IMR-90 (cell line): ENCODE results near the gene MLLT3. TPM values are rescaled to one million over a fixed set of nuclear protein-coding genes. Genes with fewer than 3 reads are reported as not detected.

Source experiments
- ATAC-seq: fragments of 200-7000 bp; cut with Tn5 transposase; 2 replicates; pipeline ENCODE4 v1.9.1; 2020; ENCODE audit warnings: low read depth, mild to moderate bottlenecking, moderate library complexity
- BruUV-seq: library from RNA; stranded (reverse); fragments of 400-500 nt; replicated peaks from 2 replicates; lab custom pipeline; 2021; lab: Mats Ljungman, UMichigan
- CTCF ChIA-PET: fragments of 300-600 bp; formaldehyde crosslinking; extraction: SDS; loops from one replicate; lab custom pipeline; 2021; ENCODE audit warnings: antibody characterized with exemption; lab: Yijun Ruan, JAX
- POLR2A ChIA-PET: fragments of 300-600 bp; sonication (Branson Sonifier 250); formaldehyde crosslinking; loops from one replicate; lab custom pipeline; 2022; ENCODE audit warnings: antibody characterized with exemption; ENCODE audit not compliant: unreplicated experiment; lab: Charles Lee
- DNase-seq: peaks from one replicate; pipeline ENCODE4 v3.0.0; 2013
- H2AFZ ChIP-seq: replicated peaks from 2 replicates; pipeline ENCODE3; 2013; ENCODE audit warnings: low read length, mild to moderate bottlenecking; ENCODE audit not compliant: poor library complexity
- H2AK5ac ChIP-seq: 2 replicates; pipeline ENCODE4 v1.6.1; 2013; ENCODE audit warnings: low read depth, low read length, inconsistent platforms
- H2AK9ac ChIP-seq: replicated peaks from 2 replicates; pipeline ENCODE3; 2013; ENCODE audit warnings: mild to moderate bottlenecking, low read depth, low read length, moderate library complexity; ENCODE audit not compliant: poor library complexity
- H2BK120ac ChIP-seq: 2 replicates; pipeline ENCODE4 v1.6.1; 2013; ENCODE audit warnings: low read depth, low read length, inconsistent platforms
- H2BK15ac ChIP-seq: 3 replicates; pipeline ENCODE4 v1.6.1; 2013; ENCODE audit warnings: low read depth, low read length, inconsistent platforms
- H2BK20ac ChIP-seq: 2 replicates; pipeline ENCODE4 v1.6.1; 2013; ENCODE audit warnings: low read depth, mild to moderate bottlenecking, inconsistent platforms, low read length, moderate library complexity
- H2BK5ac ChIP-seq: 2 replicates; pipeline ENCODE4 v1.6.1; 2013; ENCODE audit warnings: mild to moderate bottlenecking, low read depth, low read length, inconsistent platforms; ENCODE audit not compliant: poor library complexity, severe bottlenecking
- H3K14ac ChIP-seq: replicated peaks from 2 replicates; pipeline ENCODE4 v1.6.1; 2013; ENCODE audit warnings: low read depth, low read length, inconsistent platforms
- H3K18ac ChIP-seq: 2 replicates; pipeline ENCODE4 v1.6.1; 2013; ENCODE audit warnings: low read depth, low read length, control low read depth
- H3K23ac ChIP-seq: 2 replicates; pipeline ENCODE4 v1.6.1; 2013; ENCODE audit warnings: low read depth, low read length, inconsistent platforms
- H3K27ac ChIP-seq: 2 replicates; pipeline ENCODE4 v1.5.1; 2013; ENCODE audit warnings: mild to moderate bottlenecking, control low read depth, low read length; ENCODE audit not compliant: insufficient read depth
- H3K27me3 ChIP-seq: 2 replicates; pipeline ENCODE4 v1.6.1; 2013; ENCODE audit warnings: low read length; ENCODE audit not compliant: control insufficient read depth, insufficient read depth
- H3K36me3 ChIP-seq: 2 replicates; pipeline ENCODE4 v1.6.1; 2013; ENCODE audit warnings: low read length, mixed read lengths; ENCODE audit not compliant: control insufficient read depth, insufficient read depth
- H3K4ac ChIP-seq: 2 replicates; pipeline ENCODE4 v1.6.1; 2013; ENCODE audit warnings: low read depth, low read length, inconsistent platforms
- H3K4me1 ChIP-seq: 2 replicates; pipeline ENCODE4 v1.6.1; 2013; ENCODE audit warnings: low read length, mixed read lengths; ENCODE audit not compliant: control insufficient read depth, insufficient read depth
- H3K4me2 ChIP-seq: 2 replicates; pipeline ENCODE4 v1.6.1; 2013; ENCODE audit warnings: low read depth, mild to moderate bottlenecking, control low read depth, low read length, moderate library complexity
- H3K4me3 ChIP-seq: 2 replicates; pipeline ENCODE4 v1.5.1; 2013; ENCODE audit warnings: low read depth, mild to moderate bottlenecking, control low read depth, low read length, moderate library complexity; ENCODE audit not compliant: insufficient read depth
- H3K56ac ChIP-seq: 2 replicates; pipeline ENCODE4 v1.6.1; 2013; ENCODE audit warnings: low read length, inconsistent platforms; ENCODE audit not compliant: insufficient read depth; ENCODE audit errors: extremely low read depth
- H3K79me1 ChIP-seq, 2 experiments: 2 replicates each; pipeline ENCODE4 v1.6.1; 2013; ENCODE audit warnings: low read length in 2 of 2, inconsistent platforms in 1 of 2, low read depth in 1 of 2
- H3K9ac ChIP-seq: 2 replicates; pipeline ENCODE4 v1.6.1; 2013; ENCODE audit warnings: low read depth, low read length, control low read depth
- H3K9me1 ChIP-seq: 2 replicates; pipeline ENCODE4 v1.6.1; 2013; ENCODE audit warnings: low read length, inconsistent platforms; ENCODE audit not compliant: insufficient read depth
- H3K9me3 ChIP-seq: 2 replicates; pipeline ENCODE4 v1.6.1; 2013; ENCODE audit warnings: low read length; ENCODE audit not compliant: control insufficient read depth, insufficient read depth
- H4K20me1 ChIP-seq: 2 replicates; pipeline ENCODE4 v1.6.1; 2013; ENCODE audit warnings: low read length, inconsistent platforms; ENCODE audit not compliant: insufficient read depth
- H4K5ac ChIP-seq: 2 replicates; pipeline ENCODE4 v1.6.1; 2013; ENCODE audit warnings: mild to moderate bottlenecking, low read depth, low read length, control low read depth
- H4K8ac ChIP-seq, 2 experiments: 2 replicates each; pipeline ENCODE4 v1.6.1; 2013; ENCODE audit warnings: low read depth in 2 of 2, low read length in 2 of 2, control low read depth in 1 of 2, inconsistent platforms in 1 of 2
- H4K91ac ChIP-seq: 2 replicates; pipeline ENCODE4 v1.6.1; 2013; ENCODE audit warnings: low read depth, low read length, inconsistent platforms; ENCODE audit not compliant: insufficient read depth
- BHLHE40 ChIP-seq: fragments of 150-350 bp; IDR thresholded peaks from 2 replicates; pipeline ENCODE4 v1.6.1; 2016; ENCODE audit warnings: mild to moderate bottlenecking, low read depth, low read length
- CEBPB ChIP-seq: IDR thresholded peaks from 2 replicates; pipeline ENCODE4 v1.6.1; 2012; ENCODE audit warnings: low read depth, low read length, improper control_type of control experiment
- CHD1 ChIP-seq: IDR thresholded peaks from 2 replicates; pipeline ENCODE4 v1.6.1; 2012; ENCODE audit warnings: low read depth, low read length, improper control_type of control experiment
- FOS ChIP-seq: fragments of 150-350 bp; IDR thresholded peaks from 2 replicates; pipeline ENCODE4 v1.6.1; 2016; ENCODE audit warnings: low read depth, low read length
- MAFK ChIP-seq: IDR thresholded peaks from 2 replicates; pipeline ENCODE4 v1.6.1; 2012; ENCODE audit warnings: low read depth, low read length, improper control_type of control experiment
- MAZ ChIP-seq: IDR thresholded peaks from 2 replicates; pipeline ENCODE4 v1.6.1; 2012; ENCODE audit warnings: low read depth, mild to moderate bottlenecking, low read length, improper control_type of control experiment, moderate library complexity, borderline replicate concordance
- MXI1 ChIP-seq: IDR thresholded peaks from 2 replicates; pipeline ENCODE4 v1.6.1; 2012; ENCODE audit warnings: low read depth, mild to moderate bottlenecking, low read length, moderate library complexity, borderline replicate concordance
- NFE2L2 ChIP-seq: fragments of 150-350 bp; IDR thresholded peaks from 2 replicates; pipeline ENCODE4 v1.6.1; 2016; ENCODE audit warnings: low read depth, mild to moderate bottlenecking, low read length
- POLR2A ChIP-seq: IDR thresholded peaks from 2 replicates; pipeline ENCODE4 v1.6.1; 2012; ENCODE audit warnings: mild to moderate bottlenecking, low read depth, low read length
- RAD21 ChIP-seq: IDR thresholded peaks from 2 replicates; pipeline ENCODE4 v1.6.1; 2012; ENCODE audit warnings: low read length, improper control_type of control experiment
- RCOR1 ChIP-seq: IDR thresholded peaks from 2 replicates; pipeline ENCODE4 v1.6.1; 2012; ENCODE audit warnings: mild to moderate bottlenecking, low read length, improper control_type of control experiment; ENCODE audit not compliant: insufficient replicate concordance
- RFX5 ChIP-seq: IDR thresholded peaks from 2 replicates; pipeline ENCODE4 v1.8.0; 2012; ENCODE audit warnings: low read depth, mild to moderate bottlenecking, low read length, moderate library complexity
- SMC3 ChIP-seq: fragments of 150-350 bp; IDR thresholded peaks from 2 replicates; pipeline ENCODE4 v1.6.1; 2016; ENCODE audit warnings: low read depth, mild to moderate bottlenecking, antibody characterized with exemption, low read length, moderate library complexity
- WGBS, 2 experiments: methylation state at CpG; one replicate each; pipeline versions ENCODE4 v1.1.5 to v1.1.7; 2013; ENCODE audit warnings: missing lambda C conversion rate in 2 of 2; ENCODE audit not compliant: insufficient read length in 1 of 2; ENCODE audit errors: extremely low coverage in 2 of 2; 5-methylcytosine and 5-hydroxymethylcytosine counted together
- dilution Hi-C: fragments of 300-500 bp; cut with HindIII; formaldehyde crosslinking; loops from one replicate; pipeline ENCODE4 v1.14.3; 2018; ENCODE audit warnings: low sequenced_read_pairs; ENCODE audit not compliant: unreplicated experiment
- in situ Hi-C: fragments of 300-500 bp; cut with MboI; formaldehyde crosslinking; loops from 3 replicates; pipeline ENCODE4 v1.14.3; 2019; ENCODE audit warnings: low sequenced_read_pairs, inconsistent platforms, mixed read lengths
- intact Hi-C: fragments of 100-400 bp; cut with micrococcal nuclease; formaldehyde crosslinking; loops from 2 replicates; pipeline ENCODE4 v1.10.0; 2022
- polyA plus RNA-seq, 3 experiments: library from polyadenylated mRNA; depleted of rRNA; stranded (reverse); fragments of >200 nt; gene quantifications; 2 replicates each; pipeline ENCODE4 v1.2.3, GENCODE V29; 2012; ENCODE audit warnings: low replicate concordance in 1 of 3
- total RNA-seq: library from RNA; depleted of rRNA; stranded (reverse); fragments of >200 nt; gene quantifications from 2 replicates; pipeline ENCODE4 v1.2.3, GENCODE V29; 2012
- TF ChIP-seq, protein P1 (sequence below): fragments of 150-350 bp; IDR thresholded peaks from 2 replicates; pipeline ENCODE4 v1.6.1; 2016; ENCODE audit warnings: low read depth, mild to moderate bottlenecking, low read length, moderate library complexity, borderline replicate concordance
- TF ChIP-seq, protein P2 (sequence below): conservative IDR thresholded peaks from 2 replicates; pipeline ENCODE4 v1.5.1; 2012; ENCODE audit warnings: mild to moderate bottlenecking, low read depth, low read length, improper control_type of control experiment
- TF ChIP-seq, protein P3 (sequence below): fragments of 150-350 bp; IDR thresholded peaks from 2 replicates; pipeline ENCODE4 v1.6.1; 2017; ENCODE audit warnings: mild to moderate bottlenecking, antibody characterized with exemption, low read length, low read depth

Gene MLLT3
- total and polyA plus RNA-seq, 2 of the 4 experiments (the other 2 are of a cell fraction), result 10.4 to 21.1 TPM

DNA sequence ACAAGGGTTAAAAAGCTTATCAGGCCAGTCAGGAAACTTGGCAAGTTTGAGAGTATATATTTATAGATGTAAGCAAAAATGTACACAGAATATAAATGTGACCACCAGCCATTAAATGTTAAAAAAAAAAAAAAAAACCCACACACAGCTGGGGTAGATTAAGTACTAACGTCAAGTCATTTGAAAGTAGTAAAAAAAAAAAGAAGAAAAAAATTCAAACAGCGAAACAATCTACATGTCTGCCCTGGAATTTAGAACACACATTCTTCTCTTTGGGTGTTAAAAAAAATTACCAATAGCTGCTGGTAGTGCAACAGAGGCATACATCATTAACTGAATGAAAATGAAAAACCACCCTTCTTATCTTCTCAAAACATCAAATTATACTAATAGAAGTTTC lies 269.7 kb downstream of the MLLT3 start:
- Histone ChIP-seq H3K14ac (no peak overlapping the region), H3K27ac (no peak overlapping the region), H3K4me1 (peaks cover 21% of the 10 kb centered on the region), H3K23ac (no peak overlapping the region), H2BK120ac (no peak overlapping the region), H2AK9ac (no peak overlapping the region), H3K4me2 (no peak overlapping the region), H3K27me3 (no peaks in the 10 kb centered on the region), H2BK20ac (no peak overlapping the region), H3K4ac (no peak overlapping the region), H3K9me1 (peaks cover 11% of the 10 kb centered on the region), H4K20me1 (no peaks in the 10 kb centered on the region), H3K9me3 (no peaks in the 10 kb centered on the region), H3K36me3 (peaks cover 3% of the 10 kb centered on the region), H2AFZ (no peak overlapping the region), H3K9ac (no peak overlapping the region), H4K5ac (no peak overlapping the region), H3K79me1 (peaks cover 0 to 6% of the 10 kb centered on the region in 2 experiments; a peak in 1 of 4 replicates), H4K91ac (no peak overlapping the region), H4K8ac (no peak overlapping the region), H3K4me3 (no peak overlapping the region), H2BK15ac (no peak overlapping the region), H2AK5ac (no peak overlapping the region), H2BK5ac (no peak overlapping the region), H3K56ac (no peak overlapping the region), H3K18ac (no peak overlapping the region)
- no peak for ATAC-seq
- no peak for DNase-seq
- CTCF ChIA-PET, result no interaction called here
- dilution Hi-C loops, result loop anchor here (25.0 kb wide), 1 partner anchor 585 kb away; no protein-coding TSS in a partner anchor
- BruUV-seq, result no TSS peak
- POLR2A ChIA-PET, result no interaction called here
- TF ChIP-seq MXI1 (no peak), CEBPB (no peak), FOS (no peak), BHLHE40 (no peak), MAZ (no peak), RCOR1 (no peak), NFE2L2 (no peak), MAFK (no peak), SMC3 (no peak), RAD21 (no peak), POLR2A (no peak), RFX5 (no peak), CHD1 (no peak)
- TF ChIP-seq, protein P1, sequence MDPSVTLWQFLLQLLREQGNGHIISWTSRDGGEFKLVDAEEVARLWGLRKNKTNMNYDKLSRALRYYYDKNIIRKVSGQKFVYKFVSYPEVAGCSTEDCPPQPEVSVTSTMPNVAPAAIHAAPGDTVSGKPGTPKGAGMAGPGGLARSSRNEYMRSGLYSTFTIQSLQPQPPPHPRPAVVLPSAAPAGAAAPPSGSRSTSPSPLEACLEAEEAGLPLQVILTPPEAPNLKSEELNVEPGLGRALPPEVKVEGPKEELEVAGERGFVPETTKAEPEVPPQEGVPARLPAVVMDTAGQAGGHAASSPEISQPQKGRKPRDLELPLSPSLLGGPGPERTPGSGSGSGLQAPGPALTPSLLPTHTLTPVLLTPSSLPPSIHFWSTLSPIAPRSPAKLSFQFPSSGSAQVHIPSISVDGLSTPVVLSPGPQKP, result no peak
- TF ChIP-seq, protein P2, sequence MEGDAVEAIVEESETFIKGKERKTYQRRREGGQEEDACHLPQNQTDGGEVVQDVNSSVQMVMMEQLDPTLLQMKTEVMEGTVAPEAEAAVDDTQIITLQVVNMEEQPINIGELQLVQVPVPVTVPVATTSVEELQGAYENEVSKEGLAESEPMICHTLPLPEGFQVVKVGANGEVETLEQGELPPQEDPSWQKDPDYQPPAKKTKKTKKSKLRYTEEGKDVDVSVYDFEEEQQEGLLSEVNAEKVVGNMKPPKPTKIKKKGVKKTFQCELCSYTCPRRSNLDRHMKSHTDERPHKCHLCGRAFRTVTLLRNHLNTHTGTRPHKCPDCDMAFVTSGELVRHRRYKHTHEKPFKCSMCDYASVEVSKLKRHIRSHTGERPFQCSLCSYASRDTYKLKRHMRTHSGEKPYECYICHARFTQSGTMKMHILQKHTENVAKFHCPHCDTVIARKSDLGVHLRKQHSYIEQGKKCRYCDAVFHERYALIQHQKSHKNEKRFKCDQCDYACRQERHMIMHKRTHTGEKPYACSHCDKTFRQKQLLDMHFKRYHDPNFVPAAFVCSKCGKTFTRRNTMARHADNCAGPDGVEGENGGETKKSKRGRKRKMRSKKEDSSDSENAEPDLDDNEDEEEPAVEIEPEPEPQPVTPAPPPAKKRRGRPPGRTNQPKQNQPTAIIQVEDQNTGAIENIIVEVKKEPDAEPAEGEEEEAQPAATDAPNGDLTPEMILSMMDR, result no peak
- TF ChIP-seq, protein P3, sequence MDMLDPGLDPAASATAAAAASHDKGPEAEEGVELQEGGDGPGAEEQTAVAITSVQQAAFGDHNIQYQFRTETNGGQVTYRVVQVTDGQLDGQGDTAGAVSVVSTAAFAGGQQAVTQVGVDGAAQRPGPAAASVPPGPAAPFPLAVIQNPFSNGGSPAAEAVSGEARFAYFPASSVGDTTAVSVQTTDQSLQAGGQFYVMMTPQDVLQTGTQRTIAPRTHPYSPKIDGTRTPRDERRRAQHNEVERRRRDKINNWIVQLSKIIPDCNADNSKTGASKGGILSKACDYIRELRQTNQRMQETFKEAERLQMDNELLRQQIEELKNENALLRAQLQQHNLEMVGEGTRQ, result no peak
- in situ Hi-C loops, result loop anchor here (10.0 kb wide), 3 partner anchors 428 to 762 kb away; no protein-coding TSS in a partner anchor
- WGBS, 2 experiments, result no CpG with 5 or more reads among the region's 2 CpGs
- intact Hi-C loops, result no loop called here
